Heart left ventricle (tissue), 13 donors: ENCODE data around the gene C1QL1.

ENCODE experiments used
- CTCF ChIP-seq, 12 donors: fragments of 200-600 bp; sonication (generic) in 4 of 12; IDR thresholded peaks; one replicate each; pipeline versions ENCODE4 v1.5.0 to v1.8.0; 2018 to 2022; ENCODE audit warnings: antibody characterized with exemption in 12 of 12, mild to moderate bottlenecking in 5 of 12
- POLR2A ChIP-seq, 2 donors: fragments of 450-650 bp; IDR thresholded peaks; one replicate each; pipeline ENCODE4 v1.6.1; 2017; ENCODE audit warnings: antibody characterized with exemption in 2 of 2, mild to moderate bottlenecking in 2 of 2, moderate library complexity in 2 of 2
- donor health status: ischemic (EF 13 %, LVEDD 7.1; RV severe dilation, severe dysfunction).
- donor health status: DM: no; HTN: yes; CAD: no.
- donor health status: DM: no; HTN: no; CAD: no.
- donor health status: ischemic (EF 25% LVEDD 6.9; RV normal size, moderate dysfunction).
- donor health status: ischemic (EF 25% LVEDD 5.7; RV mildly dilated, moderate dysfunction).
- donor health status: ischemic (EF 35%, LVEDD 5.7; RV mildly dilated, moderate dysfunction).
- donor health status: nonischemic (EF 11% LVEDD 7.7; RV severe dilation, severe dysfunction).
- donor health status: DM: yes; HTN: yes; CAD: no.
- donor health status: PGD.
- donor health status: ischemic (EF 29% LVEDD 5.4; RV normal size, mild dysfunction).
- donor health status: nonischemic (EF 23%, LVEDD 6.1; RV moderate dilation, normal function).

- TF ChIP-seq CTCF (IDR thresholded peaks at IDR 0.05) (no peak), POLR2A (IDR thresholded peaks at IDR 0.05) (no peak)
These were observed 22.9 kb upstream of the C1QL1 start for GRCh38 chr17:44990994-44991393.
